RWPE2 (cell line): Measurements from ENCODE around the gene SPATC1L.

Source experiments
- ATAC-seq: fragments of 200-7000 bp; cut with Tn5 transposase; 3 replicates; pipeline ENCODE4 v1.9.1; 2021; ENCODE audit warnings: low read depth
- DNase-seq: peaks from one replicate; pipeline ENCODE4 v3.0.0-alpha.2; 2020; ENCODE audit warnings: low spot score
- H3K27ac ChIP-seq: fragments of 450-650 bp; 2 replicates; pipeline ENCODE4 v1.5.1; 2017; ENCODE audit warnings: mild to moderate bottlenecking; ENCODE audit not compliant: poor library complexity, severe bottlenecking
- H3K27me3 ChIP-seq: fragments of 250-450 bp; sonication (Bioruptor Pico); 2 replicates; pipeline ENCODE4 v1.5.1; 2021; ENCODE audit warnings: mild to moderate bottlenecking, moderate library complexity; ENCODE audit not compliant: insufficient read depth, poor library complexity, severe bottlenecking
- H3K36me3 ChIP-seq: fragments of 250-450 bp; sonication (Bioruptor Pico); 2 replicates; pipeline ENCODE4 v1.5.1; 2020; ENCODE audit warnings: low read depth, mild to moderate bottlenecking, moderate library complexity
- H3K4me1 ChIP-seq: fragments of 250-450 bp; sonication (Bioruptor Pico); 2 replicates; pipeline ENCODE4 v1.5.1; 2021; ENCODE audit warnings: mild to moderate bottlenecking, moderate library complexity; ENCODE audit not compliant: insufficient read depth, poor library complexity, severe bottlenecking
- H3K4me3 ChIP-seq: fragments of 250-450 bp; sonication (Bioruptor Pico); 2 replicates; pipeline ENCODE4 v1.5.1; 2021; ENCODE audit warnings: mild to moderate bottlenecking, moderate library complexity; ENCODE audit not compliant: severe bottlenecking
- H3K9me3 ChIP-seq: fragments of 250-450 bp; sonication (Bioruptor Pico); 2 replicates; pipeline ENCODE4 v1.5.1; 2021; ENCODE audit warnings: mild to moderate bottlenecking, moderate library complexity; ENCODE audit not compliant: severe bottlenecking
- CTCF ChIP-seq: fragments of 450-650 bp; IDR thresholded peaks from one replicate; pipeline ENCODE4 v1.5.1; 2017; ENCODE audit warnings: mild to moderate bottlenecking, moderate library complexity; ENCODE audit not compliant: poor library complexity, severe bottlenecking

SPATC1L gene

GRCh38 chr21:46153247-46154154 lies 30.8 kb downstream of the SPATC1L start:
- ATAC-seq (peak; percentile 39; the same call in 2 of the 3 replicates), DNase-seq (peak; percentile 38)
- H3K9me3 ChIP-seq: no peaks in the 10 kb centered on the region
- H3K4me1 ChIP-seq: no peaks in the 10 kb centered on the region
- H3K36me3 ChIP-seq: no peaks in the 10 kb centered on the region
- H3K27ac ChIP-seq: no peak overlapping the region
- no peaks in the 10 kb centered on the region for H3K27me3 ChIP-seq
- no peak overlapping the region for H3K4me3 ChIP-seq
- TF ChIP-seq CTCF: peak; percentile 39

- H3K27ac ChIP-seq: no peak overlapping the region
- peak; percentile 29 for DNase-seq
- no peak for TF ChIP-seq CTCF
- no peaks in the 10 kb centered on the region for H3K4me1 ChIP-seq
- no peaks in the 10 kb centered on the region for H3K9me3 ChIP-seq
- no peaks in the 10 kb centered on the region for H3K36me3 ChIP-seq
- no peak overlapping the region for H3K4me3 ChIP-seq
- ATAC-seq: peak; percentile 22; the same call in 1 of the 3 replicates
- H3K27me3 ChIP-seq: no peaks in the 10 kb centered on the region
Measured at GRCh38 chr21:46152927-46153246, 31.4 kb downstream of the SPATC1L start.

- no peaks in the 10 kb centered on the region for H3K9me3 ChIP-seq
- no peak for ATAC-seq
- TF ChIP-seq CTCF: no peak
- H3K4me3 ChIP-seq: no peak overlapping the region
- no peaks in the 10 kb centered on the region for H3K27me3 ChIP-seq
- no peak overlapping the region for H3K27ac ChIP-seq
- H3K36me3 ChIP-seq: no peaks in the 10 kb centered on the region
- peak; percentile 45 for DNase-seq
- no peaks in the 10 kb centered on the region for H3K4me1 ChIP-seq
Measured at GRCh38 chr21:46151989-46152926, 32.0 kb downstream of the SPATC1L start.

- ATAC-seq (no peak), DNase-seq (peak; percentile 60)
- TF ChIP-seq CTCF: no peak
- H3K9me3 ChIP-seq: no peaks in the 10 kb centered on the region
- no peaks in the 10 kb centered on the region for H3K27me3 ChIP-seq
- H3K4me1 ChIP-seq: no peaks in the 10 kb centered on the region
- H3K36me3 ChIP-seq: no peaks in the 10 kb centered on the region
- H3K27ac ChIP-seq: no peak overlapping the region
- H3K4me3 ChIP-seq: no peak overlapping the region
Measured at GRCh38 chr21:46151261-46151988, 32.8 kb downstream of the SPATC1L start.
